Measurements from ENCODE around the gene CDH24. TPM values are rescaled to one million over a fixed set of nuclear protein-coding genes. Genes with fewer than 3 reads are reported as not detected.
A peak's percentile ranks its signal among the peaks of the same experiment; 100 is the strongest.

Gene CDH24
- total and polyA plus RNA-seq, 2 of the 4 experiments (the other 2 are of a cell fraction) = 3.9 to 24.4 TPM

DNA sequence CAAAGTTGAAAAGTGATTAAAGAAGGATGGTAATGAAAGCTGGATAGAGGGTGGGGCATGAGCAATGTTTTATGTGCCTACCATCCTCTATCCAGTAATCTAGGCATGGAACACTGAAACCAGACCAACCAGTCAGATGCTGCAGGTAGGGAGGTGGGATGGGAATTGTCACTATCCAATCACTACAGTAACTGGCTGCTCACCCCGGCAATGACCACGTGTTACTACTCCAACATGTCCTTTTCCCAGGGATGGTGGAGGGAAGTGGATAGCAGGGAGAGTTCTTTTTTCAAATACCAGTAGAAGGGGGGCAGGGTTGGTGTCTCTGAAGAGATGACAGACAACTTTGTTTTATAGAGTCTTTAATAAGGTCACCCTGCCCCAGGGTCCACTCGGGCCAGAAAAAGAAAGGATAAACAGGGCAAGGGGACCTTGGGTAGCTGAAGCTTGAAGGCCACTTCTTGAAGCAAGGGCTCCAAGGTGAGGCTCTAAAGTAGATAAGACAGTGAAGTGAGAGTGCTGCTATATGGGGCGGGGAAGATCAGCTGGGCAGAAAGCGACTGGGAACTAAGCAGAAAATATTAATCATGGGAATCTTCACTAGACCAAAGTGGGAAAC is 14.7 kb upstream of the CDH24 start:
- Histone ChIP-seq H3K9me1 (ENCODE audit: insufficient read depth, low read length) (peaks cover 2% of the 10 kb centered on the region; the same call in 1 of the 2 replicates), H4K8ac (ENCODE audit: low read depth in 2 of 2, low read length in 2 of 2) (peak overlapping the region; percentile 5 to 70; a peak in 2 of 4 replicates), H4K20me1 (ENCODE audit: insufficient read depth, low read length) (peaks cover 37% of the 10 kb centered on the region), H3K18ac (ENCODE audit: low read depth, low read length) (0 out of 2 replicates have a peak overlapping the region, but pooled peaks have one; percentile 10), H3K4me3 (ENCODE audit: insufficient read depth, low read depth, low read length) (no peak overlapping the region), H3K36me3 (ENCODE audit: control insufficient read depth, insufficient read depth, low read length) (peaks cover 36% of the 10 kb centered on the region), H4K91ac (ENCODE audit: insufficient read depth, low read depth, low read length) (peak overlapping the region; percentile 13), H3K4me2 (ENCODE audit: low read depth, low read length) (peak overlapping the region; percentile 19), H3K9ac (ENCODE audit: low read depth, low read length) (peak overlapping the region; percentile 59), H3K79me1 (ENCODE audit: low read depth in 1 of 2, low read length in 2 of 2) (peaks cover 15 to 64% of the 10 kb centered on the region in 2 experiments), H2AK5ac (ENCODE audit: low read depth, low read length) (peak overlapping the region; percentile 81), H3K14ac (replicated peaks; ENCODE audit: low read depth, low read length) (peak overlapping the region; percentile 64), H3K9me3 (ENCODE audit: control insufficient read depth, insufficient read depth, low read length) (no peaks in the 10 kb centered on the region), H2AFZ (replicated peaks; ENCODE audit: low read length, poor library complexity) (no peak overlapping the region), H2BK120ac (ENCODE audit: low read depth, low read length) (peak overlapping the region; percentile 23; the same call in 1 of the 2 replicates), H3K27me3 (ENCODE audit: control insufficient read depth, insufficient read depth, low read length) (no peaks in the 10 kb centered on the region), H3K4me1 (ENCODE audit: control insufficient read depth, insufficient read depth, low read length) (peaks cover 12% of the 10 kb centered on the region), H2BK15ac (ENCODE audit: low read depth, low read length) (peak overlapping the region; percentile 11; the same call in 1 of the 3 replicates), H3K27ac (ENCODE audit: insufficient read depth, low read length) (peak overlapping the region; percentile 63), H2AK9ac (replicated peaks; ENCODE audit: low read depth, low read length, poor library complexity) (peak overlapping the region; percentile 53), H2BK20ac (ENCODE audit: low read depth, low read length) (no peak overlapping the region), H3K56ac (ENCODE audit: extremely low read depth, insufficient read depth, low read length) (peak overlapping the region; percentile 36; the same call in 1 of the 2 replicates), H3K4ac (ENCODE audit: low read depth, low read length) (peak overlapping the region; percentile 84), H2BK5ac (ENCODE audit: low read depth, low read length, poor library complexity, severe bottlenecking) (peak overlapping the region; percentile 57), H3K23ac (ENCODE audit: low read depth, low read length) (peak overlapping the region; percentile 61), H4K5ac (ENCODE audit: low read depth, low read length) (no peak overlapping the region)
- no peak for DNase-seq
- in situ Hi-C loops (cut with MboI; ENCODE audit: low sequenced_read_pairs) (no loop called here), dilution Hi-C loops (cut with HindIII; ENCODE audit: low sequenced_read_pairs, unreplicated experiment) (no loop called here), intact Hi-C loops (cut with micrococcal nuclease) (loop anchor here (1.0 kb wide), 1 partner anchor 13 kb away; no protein-coding TSS in a partner anchor)
- TF ChIP-seq CHD1 (IDR thresholded peaks at IDR 0.05; ENCODE audit: low read depth, low read length) (no peak), MXI1 (IDR thresholded peaks at IDR 0.05; ENCODE audit: borderline replicate concordance, low read depth, low read length) (peak; percentile 27; the same call in 1 of the 2 replicates), RFX5 (IDR thresholded peaks at IDR 0.05; ENCODE audit: low read depth, low read length) (no peak)
- TF ChIP-seq, protein P1, sequence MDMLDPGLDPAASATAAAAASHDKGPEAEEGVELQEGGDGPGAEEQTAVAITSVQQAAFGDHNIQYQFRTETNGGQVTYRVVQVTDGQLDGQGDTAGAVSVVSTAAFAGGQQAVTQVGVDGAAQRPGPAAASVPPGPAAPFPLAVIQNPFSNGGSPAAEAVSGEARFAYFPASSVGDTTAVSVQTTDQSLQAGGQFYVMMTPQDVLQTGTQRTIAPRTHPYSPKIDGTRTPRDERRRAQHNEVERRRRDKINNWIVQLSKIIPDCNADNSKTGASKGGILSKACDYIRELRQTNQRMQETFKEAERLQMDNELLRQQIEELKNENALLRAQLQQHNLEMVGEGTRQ (IDR thresholded peaks at IDR 0.05; ENCODE audit: low read depth, low read length) = peak; percentile 9; the same call in 1 of the 2 replicates
- no TSS peak for BruUV-seq (replicated peaks)
- WGBS, 2 experiments (ENCODE audit: extremely low coverage in 2 of 2, insufficient read length in 1 of 2) = 59% methylated on average over 3 of the region's 5 CpGs; no CpG with 5 or more reads in 1 of the 2 experiments
- ATAC-seq (ENCODE audit: low read depth) = peak; percentile 0; the same call in 1 of the 2 replicates
- CTCF ChIA-PET = interaction anchor here (1.0 to 2.1 kb wide), 2 partner anchors 14 to 48 kb away, joined by 3 to 9 read pairs; partner anchors contain the start of gene CDH24
- POLR2A ChIA-PET (ENCODE audit: unreplicated experiment) = interaction anchor here (1.0 to 1.5 kb wide), 3 partner anchors 10 to 24 kb away, joined by 3 to 7 read pairs (median 6); no protein-coding TSS in a partner anchor

Data from IMR-90 (cell line).